ENCODE results near the gene ANTXR1. TPM values are rescaled to one million over a fixed set of nuclear protein-coding genes. Genes with fewer than 3 reads are reported as not detected.

ANTXR1 gene
- total and polyA plus RNA-seq, 2 donors (not counting 3 experiments of a cell fraction or from before 2014, with no cell fraction given) = 4.2 to 17.3 TPM

GRCh38 chr2:69210385-69210784 lies 197.4 kb downstream of the ANTXR1 start:
- BruUV-seq (replicated peaks) = no TSS peak
- H3K79me2 ChIP-seq (ENCODE audit: control insufficient read depth, insufficient read depth, low read length) = no peaks in the 10 kb centered on the region
- H3K27ac ChIP-seq (ENCODE audit: insufficient read depth, low read depth, low read length) = no peak overlapping the region
- POLR2A ChIA-PET = no interaction called here
- no peak for TF ChIP-seq CTCF (IDR thresholded peaks at IDR 0.05; ENCODE audit: extremely low read depth in 1 of 2, insufficient read depth in 1 of 2, low read depth in 1 of 2, low read length in 2 of 2)
- TF ChIP-seq MAX (IDR thresholded peaks at IDR 0.05; ENCODE audit: insufficient read depth, insufficient read length) = no peak
- no peak for TF ChIP-seq JUN (IDR thresholded peaks at IDR 0.05; ENCODE audit: borderline replicate concordance, insufficient read depth, insufficient read length, low read depth)
- TF ChIP-seq POLR2AphosphoS5 (IDR thresholded peaks at IDR 0.05; ENCODE audit: insufficient read depth, low read depth, low read length) = no peak
- intact Hi-C loops (cut with micrococcal nuclease) = no loop called here
- H3K36me3 ChIP-seq (ENCODE audit: control insufficient read depth in 2 of 2, extremely low read depth in 1 of 2, insufficient read depth in 2 of 2, low read length in 2 of 2) = no peaks in the 10 kb centered on the region
- H2AFZ ChIP-seq (ENCODE audit: low read depth, low read length) = no peak overlapping the region
- H3K4me2 ChIP-seq (ENCODE audit: insufficient read depth, low read length) = no peak overlapping the region
- dilution Hi-C loops (cut with MboI; ENCODE audit: extremely low pct_ligation_motif_present, low sequenced_read_pairs) = no loop called here
- H3K9ac ChIP-seq (replicated peaks; ENCODE audit: extremely low read depth, insufficient read depth, low read length) = no peak overlapping the region
- CTCF ChIA-PET = interaction anchor here (1.0 to 1.7 kb wide), 2 partner anchors 13 to 38 kb away, joined by 3 to 5 read pairs; no protein-coding TSS in a partner anchor
- H4K20me1 ChIP-seq (replicated peaks; ENCODE audit: control insufficient read depth, extremely low read depth, insufficient read depth, low read length) = no peaks in the 10 kb centered on the region
- H3K27me3 ChIP-seq (ENCODE audit: control insufficient read depth in 2 of 2, insufficient read depth in 2 of 2, low read length in 2 of 2) = no peaks in the 10 kb centered on the region
- DNase-seq (ENCODE audit: low read depth, low spot score) (no peak), FAIRE-seq (no peak)
- H3K9me3 ChIP-seq (replicated peaks; ENCODE audit: control insufficient read depth, insufficient read depth, low read length) = no peaks in the 10 kb centered on the region
- no peak overlapping the region for H3K4me3 ChIP-seq (replicated peaks in 1 of 3; ENCODE audit: insufficient read depth in 1 of 3, low read depth in 1 of 3, low read length in 3 of 3)
- peaks cover 11% of the 10 kb centered on the region for H3K4me1 ChIP-seq (ENCODE audit: control insufficient read depth, extremely low read depth, insufficient read depth, low read length)
- no peaks in the 10 kb centered on the region for H3K9me1 ChIP-seq (replicated peaks; ENCODE audit: control insufficient read depth, extremely low read depth, insufficient read depth, low read length)

- Histone ChIP-seq H3K4me1 (ENCODE audit: control insufficient read depth, extremely low read depth, insufficient read depth, low read length) (peaks cover 11% of the 10 kb centered on the region), H4K20me1 (replicated peaks; ENCODE audit: control insufficient read depth, extremely low read depth, insufficient read depth, low read length) (no peaks in the 10 kb centered on the region), H3K9me3 (replicated peaks; ENCODE audit: control insufficient read depth, insufficient read depth, low read length) (no peaks in the 10 kb centered on the region), H3K79me2 (ENCODE audit: control insufficient read depth, insufficient read depth, low read length) (no peaks in the 10 kb centered on the region), H3K9me1 (replicated peaks; ENCODE audit: control insufficient read depth, extremely low read depth, insufficient read depth, low read length) (no peaks in the 10 kb centered on the region), H3K4me3 (replicated peaks in 1 of 3; ENCODE audit: insufficient read depth in 1 of 3, low read depth in 1 of 3, low read length in 3 of 3) (no peak overlapping the region), H3K36me3 (ENCODE audit: control insufficient read depth in 2 of 2, extremely low read depth in 1 of 2, insufficient read depth in 2 of 2, low read length in 2 of 2) (no peaks in the 10 kb centered on the region), H3K4me2 (ENCODE audit: insufficient read depth, low read length) (no peak overlapping the region), H3K27me3 (ENCODE audit: control insufficient read depth in 2 of 2, insufficient read depth in 2 of 2, low read length in 2 of 2) (no peaks in the 10 kb centered on the region), H3K27ac (ENCODE audit: insufficient read depth, low read depth, low read length) (no peak overlapping the region), H3K9ac (replicated peaks; ENCODE audit: extremely low read depth, insufficient read depth, low read length) (no peak overlapping the region), H2AFZ (ENCODE audit: low read depth, low read length) (no peak overlapping the region)
- dilution Hi-C loops (cut with MboI; ENCODE audit: extremely low pct_ligation_motif_present, low sequenced_read_pairs) = no loop called here
- TF ChIP-seq GATA2 (IDR thresholded peaks at IDR 0.05; ENCODE audit: insufficient read depth, insufficient read length, low read depth, low read length) = no peak
- no peak for TF ChIP-seq CTCF (IDR thresholded peaks at IDR 0.05; ENCODE audit: extremely low read depth in 1 of 2, insufficient read depth in 1 of 2, low read depth in 1 of 2, low read length in 2 of 2)
- TF ChIP-seq MYC (IDR thresholded peaks at IDR 0.05; ENCODE audit: low read depth, low read length) = no peak
- no peak for TF ChIP-seq EZH2 (IDR thresholded peaks at IDR 0.05; ENCODE audit: borderline replicate concordance, low read depth, low read length, severe bottlenecking)
- no peak for TF ChIP-seq MAX (IDR thresholded peaks at IDR 0.05; ENCODE audit: insufficient read depth, insufficient read length)
- no peak for TF ChIP-seq JUN (IDR thresholded peaks at IDR 0.05; ENCODE audit: borderline replicate concordance, insufficient read depth, insufficient read length, low read depth)
- no peak for TF ChIP-seq POLR2A (IDR thresholded peaks at IDR 0.05; ENCODE audit: low read depth, low read length)
- TF ChIP-seq FOS (IDR thresholded peaks at IDR 0.05; ENCODE audit: borderline replicate concordance, insufficient read depth, low read length) = no peak
- TF ChIP-seq POLR2AphosphoS5 (IDR thresholded peaks at IDR 0.05; ENCODE audit: insufficient read depth, low read depth, low read length) = no peak
- CTCF ChIA-PET = interaction anchor here (1.0 kb wide), 1 partner anchor 38 kb away, joined by 3 read pairs; no protein-coding TSS in a partner anchor
- intact Hi-C loops (cut with micrococcal nuclease) = no loop called here
- DNase-seq (ENCODE audit: low read depth, low spot score) = no peak
- BruUV-seq (replicated peaks) = no TSS peak
- POLR2A ChIA-PET = no interaction called here
- no peak for FAIRE-seq
These were observed 198.1 kb downstream of the ANTXR1 start for GRCh38 chr2:69211048-69211447.
